GM18498 (cell line): ENCODE measurements around the gene TNRC6C.
"Not testable (repeated sequence)": the region's sequence is repeated elsewhere in the genome, so short reads cannot be mapped to it uniquely, and the experiment has no call there.

Experiments
- ATAC-seq: cut with Tn5 transposase; IDR thresholded peaks from one replicate; pipeline ENCODE4 v1.9.1; 2021; ENCODE audit warnings: mild to moderate bottlenecking, moderate library complexity; ENCODE audit not compliant: unreplicated experiment

Gene TNRC6C

DNA sequence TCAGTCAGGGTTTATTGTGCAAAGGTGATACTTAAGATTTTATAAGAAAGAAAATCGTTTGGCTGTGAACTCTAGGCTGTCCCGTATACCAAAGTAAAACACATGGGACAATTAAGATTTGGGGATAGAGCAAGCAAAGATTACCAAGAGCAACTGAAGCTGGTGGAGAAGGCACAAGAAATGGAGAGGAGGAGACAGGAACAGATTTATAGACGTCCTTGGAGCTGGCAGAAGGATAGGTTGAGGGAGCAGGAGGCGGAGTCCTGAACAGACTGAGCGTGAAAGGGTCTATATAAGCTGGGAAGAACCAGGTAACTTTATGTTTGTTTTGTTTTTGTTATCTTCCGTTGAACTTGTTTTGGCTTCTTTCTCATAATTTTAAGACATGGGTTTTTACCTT, 3.8 kb downstream of the TNRC6C start:
- ATAC-seq = no peak

DNA sequence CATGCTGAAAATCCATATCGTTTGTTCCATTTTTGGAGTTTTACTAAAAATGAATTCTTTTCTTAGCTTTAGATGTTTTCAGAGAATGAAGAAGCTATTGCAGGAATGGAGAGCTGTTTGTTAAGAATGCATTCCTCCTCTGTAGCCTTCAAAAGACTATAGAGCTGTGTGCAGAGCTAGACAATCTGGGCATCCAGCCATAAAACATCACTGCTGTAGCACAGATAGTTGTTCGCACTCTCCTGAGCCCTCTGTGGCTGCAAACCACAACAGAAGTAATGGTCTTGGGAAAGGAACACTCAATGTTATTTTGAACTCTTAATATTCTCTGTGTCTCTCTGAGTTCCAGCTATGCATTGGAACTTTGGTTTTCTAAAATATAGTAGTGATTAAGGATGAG, 4.9 kb downstream of the TNRC6C start:
- no peak for ATAC-seq

DNA sequence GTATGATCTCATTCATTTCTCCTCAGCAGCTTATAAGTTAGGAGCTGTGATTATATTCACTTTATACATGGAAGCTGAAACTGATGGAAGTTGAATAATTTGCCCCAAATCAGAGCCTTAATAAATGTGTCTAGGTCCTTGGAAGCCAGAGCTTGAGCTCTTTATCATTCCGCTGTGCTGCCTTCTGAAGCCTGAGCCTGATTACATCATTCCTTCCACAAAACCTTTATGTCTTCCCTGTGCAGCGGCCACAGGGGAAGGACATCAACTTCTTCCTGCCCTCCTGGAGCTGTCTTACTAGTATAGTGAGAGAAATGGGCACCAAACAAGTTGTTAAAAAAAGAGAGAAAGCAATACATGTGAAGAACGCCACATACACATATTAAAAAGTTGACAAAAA, 6.8 kb downstream of the TNRC6C start:
- no peak for ATAC-seq

DNA sequence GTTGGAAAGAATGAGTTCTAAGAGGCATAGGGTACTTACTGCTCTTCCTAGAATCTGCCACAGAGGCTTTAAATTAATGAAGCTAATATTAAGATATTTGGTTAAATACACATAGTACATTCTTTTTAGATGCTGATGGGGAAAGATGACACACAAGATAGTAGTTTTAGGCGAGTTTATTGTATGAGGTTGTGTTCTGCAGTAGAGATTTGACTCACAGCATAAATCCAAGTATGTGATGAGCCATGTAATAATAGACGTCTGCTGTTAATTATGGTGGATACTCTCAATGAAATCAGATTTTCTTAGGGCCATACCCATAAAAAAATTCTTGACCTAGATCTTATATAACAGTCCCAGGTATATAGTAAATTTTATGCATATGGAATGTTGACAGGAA, 8.0 kb downstream of the TNRC6C start:
- ATAC-seq = no peak

DNA sequence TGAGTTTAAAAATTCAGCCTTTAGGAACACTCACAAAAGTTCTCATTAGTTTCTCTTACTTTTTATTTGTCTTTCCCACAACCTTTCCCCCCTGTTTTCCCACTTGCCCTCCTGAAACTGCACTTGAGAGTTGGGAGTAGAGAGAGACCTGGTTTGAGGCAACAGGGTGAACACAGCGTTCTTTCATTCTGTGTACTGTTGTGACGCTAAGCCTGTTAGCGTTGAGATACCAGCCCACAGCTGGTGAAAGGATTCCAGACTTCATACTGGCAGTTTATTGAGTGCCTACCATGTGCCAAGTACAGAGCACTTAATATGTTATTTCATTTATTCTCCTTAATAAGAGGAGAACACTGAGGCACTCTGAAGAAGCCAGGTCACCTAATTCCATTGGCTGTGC, 10.3 kb downstream of the TNRC6C start:
- no peak for ATAC-seq

DNA sequence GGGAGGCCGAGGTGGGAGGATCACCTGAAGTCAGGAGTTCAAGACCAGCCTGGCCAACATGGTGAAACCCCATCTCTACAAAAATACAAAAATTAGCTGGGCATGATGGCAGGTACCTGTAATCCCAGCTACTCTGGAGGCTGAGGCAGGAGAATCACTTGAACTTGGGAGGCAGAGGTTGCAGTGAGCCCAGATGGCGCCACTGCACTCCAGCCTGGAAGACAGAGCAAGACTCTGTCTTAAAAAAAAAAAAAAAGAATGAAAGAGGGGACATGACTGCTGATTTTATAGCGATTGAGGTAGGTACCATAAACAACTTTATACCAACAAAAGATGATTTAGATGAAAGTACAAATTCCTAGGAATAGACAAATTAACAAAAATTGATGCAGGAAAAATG, 13.8 kb downstream of the TNRC6C start:
- not testable (repeated sequence) for ATAC-seq

DNA sequence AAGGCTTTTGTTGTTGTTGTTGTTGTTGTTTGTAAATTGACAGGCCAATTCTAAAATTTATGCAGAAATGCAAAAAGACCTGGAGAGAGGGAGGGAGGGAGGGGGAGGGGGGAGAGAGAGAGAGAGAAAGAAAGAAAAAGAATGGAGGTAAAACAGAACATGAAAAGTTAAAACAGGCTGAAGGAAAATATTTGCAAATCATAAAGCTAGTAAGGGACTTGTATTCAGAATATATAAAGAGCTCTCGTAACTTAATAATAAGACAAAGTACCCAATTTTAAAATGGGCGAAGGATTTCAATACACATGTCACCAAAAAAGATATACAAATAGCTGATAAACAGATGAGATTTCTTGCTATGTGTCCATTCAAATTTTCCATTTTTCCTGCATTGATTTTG, 15.4 kb downstream of the TNRC6C start:
- no peak for ATAC-seq

DNA sequence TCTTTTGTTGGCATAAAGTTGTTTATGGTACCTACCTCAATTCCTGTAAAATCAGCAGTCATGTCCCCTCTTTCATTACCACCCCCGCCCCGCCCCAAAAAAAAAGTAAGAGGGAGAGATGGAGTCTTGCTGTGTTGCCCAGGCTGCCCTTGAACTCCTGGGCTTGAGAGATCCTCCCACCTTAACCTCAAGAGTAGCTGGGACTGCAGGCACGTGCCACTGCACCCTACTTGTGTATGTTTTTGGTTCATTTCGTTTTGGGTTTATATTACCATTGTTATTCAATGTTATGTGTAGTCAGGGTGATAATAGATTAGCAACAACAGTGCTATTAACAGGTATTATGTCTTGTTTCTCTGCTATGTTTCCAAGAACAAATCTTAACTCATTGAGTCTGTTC, 15.9 kb downstream of the TNRC6C start:
- no peak for ATAC-seq

DNA sequence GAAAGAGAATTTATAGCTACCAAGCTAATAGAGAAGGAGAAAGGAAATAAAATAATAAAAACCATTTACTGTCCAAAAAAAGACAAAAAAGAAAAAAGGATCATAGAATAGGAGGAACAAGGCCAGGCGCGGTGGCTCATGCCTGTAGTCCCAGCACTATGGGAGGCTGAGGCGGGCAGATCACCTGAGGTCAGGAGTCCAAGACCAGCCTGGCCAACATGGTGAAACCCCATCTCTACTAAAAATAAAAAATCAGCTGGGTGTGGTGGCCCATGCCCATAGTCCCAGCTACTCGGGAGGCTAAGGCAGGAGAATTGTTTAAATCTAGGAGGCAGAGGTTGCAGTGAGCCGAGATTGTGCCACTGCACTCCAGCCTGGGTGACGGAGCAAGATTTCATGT, 23.9 kb downstream of the TNRC6C start:
- not testable (repeated sequence) for ATAC-seq

DNA sequence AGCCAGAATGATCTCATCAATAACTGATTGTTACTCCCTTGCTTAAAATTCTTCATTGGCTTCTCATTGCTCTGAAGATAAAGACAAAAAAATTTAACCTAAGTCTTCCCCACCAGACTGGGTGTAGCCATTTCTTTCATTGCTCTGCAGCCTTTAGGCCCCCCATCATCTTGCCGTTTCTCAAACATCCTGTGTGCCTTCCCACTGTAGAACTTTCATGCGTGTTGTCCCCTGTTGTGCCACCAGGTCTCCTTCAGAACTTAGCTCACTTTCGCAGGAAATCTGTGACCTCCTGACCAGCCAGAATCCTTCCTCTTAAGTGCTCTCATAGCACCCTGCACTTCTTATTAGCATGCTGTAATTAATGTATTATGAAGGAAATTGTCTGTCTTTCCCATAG, 31.8 kb downstream of the TNRC6C start:
- no peak for ATAC-seq

DNA sequence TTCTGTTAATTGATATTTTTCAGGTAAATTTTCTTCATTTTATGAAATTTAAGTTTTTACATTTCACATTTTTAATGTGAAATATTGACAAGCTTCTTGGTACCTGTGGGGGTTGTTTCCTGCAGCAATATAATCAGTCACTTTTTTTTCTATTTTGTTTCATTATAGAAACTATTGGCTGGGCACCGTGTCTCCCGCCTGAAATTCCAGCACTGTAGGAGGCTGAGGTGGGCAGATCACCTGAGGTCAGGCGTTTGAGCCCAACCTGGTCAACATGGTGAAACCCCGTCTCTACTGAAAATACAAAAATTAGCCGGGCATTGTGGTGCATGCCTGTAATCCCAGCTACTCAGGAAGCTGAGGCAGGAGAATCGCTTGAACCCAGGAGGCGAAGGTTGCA, 35.2 kb downstream of the TNRC6C start:
- ATAC-seq = not testable (repeated sequence)

DNA sequence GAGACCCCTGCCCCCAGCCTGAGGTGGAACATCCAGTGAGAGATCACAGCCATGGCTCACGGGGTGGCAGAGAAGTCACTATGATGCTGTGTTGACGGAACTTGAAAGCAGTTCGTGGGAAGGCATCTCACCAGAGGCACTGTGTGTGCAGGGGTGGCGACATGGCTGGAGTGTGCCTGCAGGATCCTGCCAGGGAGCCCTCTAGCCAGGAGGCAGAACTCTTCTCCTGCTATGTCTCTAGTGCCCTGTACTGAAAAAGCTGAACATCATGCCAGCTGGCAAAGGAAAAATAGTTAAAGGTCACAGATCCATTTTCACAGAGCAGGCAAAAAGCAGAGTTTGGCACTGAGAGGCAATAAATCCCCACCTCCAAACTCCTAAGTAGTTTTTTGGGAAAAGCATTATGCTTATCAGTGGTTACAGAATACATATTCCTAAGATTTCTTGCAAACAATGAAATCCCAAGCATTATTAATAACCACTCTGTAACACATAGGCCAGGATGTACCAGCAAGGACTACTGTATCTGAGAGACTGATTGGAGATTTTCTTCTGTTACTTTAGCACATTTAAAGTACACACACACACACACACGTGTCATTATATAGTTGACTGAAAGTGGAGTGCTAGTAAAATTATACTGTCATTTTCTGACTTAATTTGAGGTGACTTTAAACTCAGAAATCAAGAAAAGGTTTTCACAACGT, 36.8 kb downstream of the TNRC6C start:
- ATAC-seq = no peak

DNA sequence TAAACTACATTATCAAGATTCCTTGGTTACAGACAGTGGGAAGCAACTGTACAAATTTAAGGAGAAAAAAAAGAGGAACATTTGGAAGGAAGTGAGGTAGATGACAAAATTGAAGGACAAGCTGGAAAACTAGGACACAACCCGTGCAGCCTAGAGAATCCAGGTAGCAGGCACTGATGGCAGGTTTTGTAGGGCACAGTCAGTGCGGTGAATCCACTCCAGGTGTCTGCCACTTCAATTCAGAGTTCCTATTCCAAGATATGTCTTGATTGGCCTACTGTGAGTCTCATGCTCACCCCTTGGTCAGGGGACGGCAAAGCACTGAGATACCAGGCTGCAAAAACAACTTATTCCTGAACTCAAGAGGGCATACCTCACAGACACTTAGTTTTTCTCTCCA, 37.8 kb downstream of the TNRC6C start:
- ATAC-seq = no peak

DNA sequence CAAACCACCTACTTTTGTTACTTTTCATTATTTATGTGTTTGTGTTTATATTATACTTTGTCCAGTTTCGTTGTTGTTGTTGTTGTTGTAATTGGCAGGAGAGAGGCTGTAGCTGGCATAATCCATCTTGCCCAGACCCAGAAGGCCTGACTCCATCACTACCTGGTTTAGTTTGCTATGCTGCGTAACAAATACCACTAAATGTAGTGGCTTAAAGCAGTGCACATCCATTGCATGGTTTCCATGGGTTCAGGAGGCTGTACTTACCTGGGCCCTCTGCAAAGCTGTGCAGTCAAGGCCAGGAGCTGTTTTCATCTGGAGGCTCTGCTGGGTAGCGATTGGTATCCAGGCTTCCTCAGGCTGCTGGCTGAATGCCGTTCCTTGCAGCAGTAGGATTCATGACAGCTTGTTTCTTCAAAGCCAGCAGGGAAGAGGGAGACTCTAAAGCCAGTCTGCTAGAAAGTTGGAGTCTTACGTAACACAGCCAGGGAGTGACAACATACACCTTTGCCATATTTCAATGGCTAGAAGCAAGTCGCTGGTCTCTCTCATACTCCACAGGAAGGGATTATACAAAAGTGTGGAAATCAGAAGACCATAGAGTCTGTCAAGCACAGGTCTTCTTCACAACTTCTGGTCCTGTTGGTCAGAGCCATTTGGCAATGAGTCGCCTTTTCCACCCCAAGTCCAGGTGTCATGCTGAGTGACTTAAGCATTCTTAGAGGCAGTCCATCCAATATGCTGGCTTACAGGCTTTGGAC, 41.1 kb downstream of the TNRC6C start:
- no peak for ATAC-seq

DNA sequence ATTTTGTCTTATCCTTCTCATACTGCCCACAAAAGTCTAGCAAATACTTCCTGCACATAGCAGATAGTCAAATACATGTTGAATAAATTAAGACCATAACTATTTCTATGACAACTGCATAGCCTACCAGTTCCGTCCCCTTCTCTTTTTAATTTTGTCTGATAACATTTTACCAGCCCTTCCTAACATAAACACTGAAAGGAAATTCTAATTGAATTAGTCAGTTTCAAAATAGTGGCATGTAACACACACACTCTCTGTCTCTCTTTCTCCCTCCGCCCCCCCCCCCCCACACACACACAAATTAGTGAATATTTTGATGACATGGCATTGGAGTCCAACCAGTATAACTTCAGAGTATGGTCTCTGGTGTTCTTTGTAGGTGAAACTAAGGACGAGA, 41.8 kb downstream of the TNRC6C start:
- no peak for ATAC-seq

DNA sequence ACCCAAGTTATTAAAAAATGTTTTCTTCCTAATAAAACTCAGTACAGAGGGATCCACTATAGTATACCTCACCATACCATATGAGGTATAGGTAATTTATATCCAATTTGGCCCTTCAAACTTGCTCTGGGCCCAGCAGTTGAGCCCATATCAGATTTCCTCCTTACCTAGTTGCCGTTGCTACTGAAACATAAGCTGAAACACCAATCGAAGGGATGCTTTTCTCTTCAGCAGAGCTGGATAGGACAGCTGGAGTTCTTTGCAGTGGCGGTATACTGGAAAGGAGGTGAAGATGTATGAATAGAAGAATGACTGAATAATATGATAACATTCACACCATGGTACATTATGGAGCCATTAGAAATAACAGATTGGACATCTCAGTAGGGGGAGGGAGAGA, 42.7 kb downstream of the TNRC6C start:
- no peak for ATAC-seq

DNA sequence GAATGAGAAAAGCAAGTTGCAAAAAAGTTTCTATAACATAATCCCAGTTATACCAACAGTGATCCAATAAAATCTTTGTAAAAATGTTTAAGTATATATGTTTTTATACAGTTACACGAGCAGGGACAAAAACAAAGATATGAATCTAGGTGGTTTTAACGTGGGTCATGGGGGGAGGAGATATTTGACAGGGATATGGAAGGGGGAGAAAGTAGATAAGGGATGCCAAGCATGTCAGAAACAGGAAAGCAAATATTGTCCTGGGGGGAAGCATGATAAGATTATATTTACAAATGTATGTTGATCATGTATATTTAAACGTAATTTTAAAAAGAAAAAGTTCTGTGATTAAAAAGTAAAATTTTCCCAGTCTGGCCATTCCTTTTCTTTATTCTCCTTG, 43.1 kb downstream of the TNRC6C start:
- no peak for ATAC-seq

DNA sequence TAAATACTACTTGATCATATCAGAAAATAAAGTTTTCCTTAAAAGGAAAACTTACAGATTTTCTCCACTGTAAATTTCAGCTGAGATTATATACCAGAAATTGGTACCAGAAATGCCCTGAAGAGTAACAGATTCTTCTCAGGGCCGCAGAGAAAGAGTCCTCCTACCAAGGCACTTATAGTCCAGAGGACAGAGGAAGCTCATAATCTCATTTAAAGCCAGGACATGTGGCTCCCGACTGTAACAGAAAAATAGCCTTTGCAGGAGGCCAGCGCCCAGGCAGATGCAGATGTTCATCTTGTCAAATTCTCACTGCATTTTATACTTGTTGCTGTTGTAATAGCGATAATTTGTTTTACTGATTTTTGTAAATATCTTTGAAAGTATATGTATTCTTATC, 43.7 kb downstream of the TNRC6C start:
- no peak for ATAC-seq

DNA sequence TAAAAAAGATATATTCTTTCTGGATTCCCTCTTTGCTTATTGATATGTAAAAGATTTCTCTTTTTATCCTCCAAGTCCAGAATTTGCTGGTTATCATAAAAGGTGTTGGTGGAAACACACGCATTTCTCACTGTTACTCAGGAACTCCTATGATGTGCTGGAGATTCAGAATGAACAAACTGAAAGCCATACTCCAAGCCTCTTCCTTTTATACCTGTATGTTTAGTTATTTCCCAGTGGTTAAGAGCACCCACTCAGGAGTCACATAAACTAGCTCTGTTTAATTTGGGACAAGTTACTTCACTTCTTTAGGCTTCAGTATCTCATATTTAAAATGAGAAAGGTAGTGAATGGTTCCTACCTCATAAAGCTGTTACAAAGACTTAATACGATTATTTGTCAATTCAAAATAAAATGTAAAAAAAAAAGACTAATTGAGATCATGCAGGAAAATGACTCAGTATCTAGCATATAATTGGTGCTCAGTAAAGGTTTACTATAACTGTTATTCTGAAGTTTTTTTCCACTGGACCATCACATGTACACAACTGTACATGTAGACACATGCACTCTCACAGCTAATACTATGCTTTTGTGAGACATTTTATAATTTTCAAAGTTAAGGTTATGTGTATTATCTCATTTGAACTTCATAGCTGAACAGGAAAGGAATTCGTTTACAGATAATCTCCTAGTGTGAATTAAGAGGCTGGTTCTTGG, 47.1 kb downstream of the TNRC6C start:
- no peak for ATAC-seq

DNA sequence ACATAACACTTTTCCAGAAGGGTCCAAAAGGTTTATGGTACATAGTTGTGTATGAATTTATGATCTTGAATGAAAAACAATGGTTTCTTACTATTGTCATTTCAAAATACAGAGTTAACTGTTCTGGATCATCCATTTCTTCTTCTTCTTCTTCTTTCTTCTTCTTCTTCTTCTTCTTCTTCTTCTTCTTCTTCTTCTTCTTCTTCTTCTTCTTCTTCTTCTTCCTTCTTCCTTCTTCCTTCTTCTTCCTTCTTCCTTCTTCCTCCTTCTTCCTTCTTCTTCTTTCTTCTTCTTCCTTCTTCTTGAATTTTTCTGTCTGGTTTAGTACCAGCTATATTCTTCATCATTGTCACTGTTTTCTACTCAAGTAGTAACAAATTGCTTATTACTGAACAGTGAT, 47.8 kb downstream of the TNRC6C start:
- ATAC-seq = no peak

DNA sequence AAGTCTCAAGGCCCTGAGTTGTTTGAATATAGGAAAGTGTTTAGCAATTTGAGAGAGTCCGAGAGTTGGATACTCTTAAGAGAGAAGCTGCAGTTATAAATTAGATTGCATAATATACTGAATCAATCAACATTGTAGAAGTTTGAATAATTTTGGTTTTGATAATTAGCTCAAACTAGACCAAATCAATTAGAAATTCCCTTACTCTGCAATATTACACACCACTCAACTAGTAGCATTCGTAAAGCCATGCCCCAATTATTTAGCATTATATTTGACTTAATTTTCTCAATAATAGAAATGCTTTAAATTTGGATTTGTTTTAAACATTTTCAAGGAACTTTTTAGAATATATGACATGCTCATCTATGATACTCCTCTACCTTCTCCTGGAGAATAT, 49.1 kb downstream of the TNRC6C start:
- no peak for ATAC-seq

DNA sequence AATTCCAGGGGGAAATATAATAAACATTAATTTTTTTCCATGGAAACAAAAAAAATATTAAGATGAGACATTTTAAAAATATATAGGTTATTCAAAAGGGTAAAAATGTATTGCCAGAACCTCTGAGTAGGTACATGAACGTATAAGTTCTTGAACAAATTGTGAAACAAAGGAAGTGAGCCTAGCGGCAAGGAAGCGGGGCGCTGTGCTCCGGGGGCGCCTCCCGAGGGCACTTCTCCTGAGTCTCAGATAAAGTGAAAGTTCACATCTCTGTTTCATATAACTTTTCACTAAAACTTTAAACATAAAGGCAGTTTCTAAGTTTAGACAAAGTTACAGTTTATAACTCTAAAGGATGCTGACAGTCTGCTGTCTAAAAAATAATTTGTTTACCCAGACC, 52.3 kb downstream of the TNRC6C start:
- no peak for ATAC-seq
